Activated B cell treated with CpG ODN at 0.5 μM for 24 hours (primary cell): ENCODE results near the gene ZSWIM6. TPM values are rescaled to one million over a fixed set of nuclear protein-coding genes. Genes with fewer than 3 reads are reported as not detected.

Source experiments
- ATAC-seq: fragments of 200-7000 bp; cut with Tn5 transposase; one replicate; pipeline ENCODE4 v1.10.0; 2021; ENCODE audit warnings: low read depth, mild to moderate bottlenecking, moderate library complexity
- CTCF ChIA-PET: fragments of 350-600 bp; sonication (Branson Sonifier 250); formaldehyde crosslinking; loops from one replicate; lab custom pipeline; 2021; ENCODE audit warnings: antibody characterized with exemption; lab: Charles Lee
- POLR2A ChIA-PET: fragments of 350-600 bp; sonication (Branson Sonifier 250); formaldehyde crosslinking; loops from one replicate; lab custom pipeline; 2021; ENCODE audit warnings: antibody characterized with exemption; lab: Charles Lee
- DNase-seq: peaks from one replicate; pipeline ENCODE4 v3.0.0; 2022
- H3K27ac Mint-ChIP-seq: one replicate; pipeline ENCODE4 v1.8.0; 2020; ENCODE audit warnings: mixed read lengths
- H3K27me3 Mint-ChIP-seq: one replicate; pipeline ENCODE4 v1.8.0; 2021; ENCODE audit warnings: mixed read lengths
- H3K36me3 Mint-ChIP-seq: one replicate; pipeline ENCODE4 v1.8.0; 2021; ENCODE audit warnings: low read depth, mixed read lengths
- H3K4me1 Mint-ChIP-seq: one replicate; pipeline ENCODE4 v1.8.0; 2021; ENCODE audit warnings: mixed read lengths
- H3K4me3 Mint-ChIP-seq: one replicate; pipeline ENCODE4 v1.8.0; 2020; ENCODE audit warnings: mild to moderate bottlenecking, mixed read lengths
- H3K9me3 Mint-ChIP-seq: one replicate; pipeline ENCODE4 v1.8.0; 2020; ENCODE audit warnings: mixed read lengths
- CTCF ChIP-seq: fragments of 200-600 bp; IDR thresholded peaks from one replicate; pipeline ENCODE4 v1.8.0; 2022; ENCODE audit warnings: antibody characterized with exemption, mild to moderate bottlenecking
- intact Hi-C: fragments of 100-400 bp; cut with micrococcal nuclease; formaldehyde crosslinking; loops from one replicate; pipeline ENCODE4 v1.15.1; 2024
- total RNA-seq: library from RNA; stranded (reverse); gene quantifications from 2 replicates; pipeline ENCODE4 v1.2.3, GENCODE V29; 2022

Gene ZSWIM6
- total RNA-seq, 1 donor from 2014 or later = 8.5 TPM

GRCh38 chr5:61304590-61305381 is 27.3 kb upstream of the ZSWIM6 start:
- ChIA-PET POLR2A (interaction anchor here (1.4 kb wide), 1 partner anchor 26 kb away, joined by 4 read pairs; no protein-coding TSS in a partner anchor), CTCF (interaction anchor here (0.9 kb wide), 1 partner anchor 354 kb away, joined by 3 read pairs; no protein-coding TSS in a partner anchor)

GRCh38 chr5:61306531-61307131 is 25.4 kb upstream of the ZSWIM6 start:
- H3K27ac Mint-ChIP-seq = no peak overlapping the region
- ChIA-PET POLR2A (no interaction called here), CTCF (no interaction called here)
- no peaks in the 10 kb centered on the region for H3K9me3 Mint-ChIP-seq
- intact Hi-C loops = no loop called here
- peaks cover 31% of the 10 kb centered on the region for H3K27me3 Mint-ChIP-seq
- no peak for DNase-seq
- no peak overlapping the region for H3K4me3 Mint-ChIP-seq
- ATAC-seq = no peak
- peaks cover 4% of the 10 kb centered on the region for H3K4me1 Mint-ChIP-seq
- no peaks in the 10 kb centered on the region for H3K36me3 Mint-ChIP-seq
- TF ChIP-seq CTCF = no peak

More at GRCh38 chr5:61304590-61305381, 27.3 kb upstream of the ZSWIM6 start:
- ATAC-seq (no peak), DNase-seq (no peak)
- no peaks in the 10 kb centered on the region for H3K36me3 Mint-ChIP-seq
- H3K9me3 Mint-ChIP-seq = no peaks in the 10 kb centered on the region
- no peak overlapping the region for H3K4me3 Mint-ChIP-seq
- no peak overlapping the region for H3K27ac Mint-ChIP-seq
- H3K27me3 Mint-ChIP-seq = peaks cover 25% of the 10 kb centered on the region
- intact Hi-C loops = no loop called here
- no peak for TF ChIP-seq CTCF
- H3K4me1 Mint-ChIP-seq = peaks cover 4% of the 10 kb centered on the region

GRCh38 chr5:61307191-61307590 is 24.9 kb upstream of the ZSWIM6 start:
- H3K9me3 Mint-ChIP-seq = no peaks in the 10 kb centered on the region
- intact Hi-C loops = no loop called here
- no peak for ATAC-seq
- peaks cover 29% of the 10 kb centered on the region for H3K27me3 Mint-ChIP-seq
- peaks cover 4% of the 10 kb centered on the region for H3K4me1 Mint-ChIP-seq
- H3K27ac Mint-ChIP-seq = no peak overlapping the region
- ChIA-PET POLR2A (no interaction called here), CTCF (no interaction called here)
- no peak for DNase-seq
- no peak for TF ChIP-seq CTCF
- H3K36me3 Mint-ChIP-seq = no peaks in the 10 kb centered on the region
- no peak overlapping the region for H3K4me3 Mint-ChIP-seq

GRCh38 chr5:61307611-61308010 is 24.4 kb upstream of the ZSWIM6 start:
- ATAC-seq (no peak), DNase-seq (no peak)
- TF ChIP-seq CTCF = no peak
- Mint-ChIP-seq H3K27me3 (peaks cover 33% of the 10 kb centered on the region), H3K9me3 (no peaks in the 10 kb centered on the region), H3K36me3 (no peaks in the 10 kb centered on the region), H3K27ac (no peak overlapping the region), H3K4me3 (no peak overlapping the region), H3K4me1 (peaks cover 4% of the 10 kb centered on the region)
- POLR2A ChIA-PET = no interaction called here
- intact Hi-C loops = no loop called here
- CTCF ChIA-PET = no interaction called here

- DNase-seq (no peak), ATAC-seq (no peak)
- H3K9me3 Mint-ChIP-seq = no peaks in the 10 kb centered on the region
- H3K4me1 Mint-ChIP-seq = no peaks in the 10 kb centered on the region
- intact Hi-C loops = no loop called here
- no peaks in the 10 kb centered on the region for H3K36me3 Mint-ChIP-seq
- H3K27me3 Mint-ChIP-seq = peaks cover 40% of the 10 kb centered on the region
- TF ChIP-seq CTCF = no peak
- no peak overlapping the region for H3K4me3 Mint-ChIP-seq
- POLR2A ChIA-PET = interaction anchor here (0.6 kb wide), 1 partner anchor 31 kb away, joined by 6 read pairs; no protein-coding TSS in a partner anchor
- H3K27ac Mint-ChIP-seq = no peak overlapping the region
- CTCF ChIA-PET = no interaction called here
Observed at GRCh38 chr5:61308712-61309111, 23.3 kb upstream of the ZSWIM6 start.
